GM12873 (cell line): ENCODE data around the gene NHERF1.

Source experiments
- CTCF ChIP-seq: IDR thresholded peaks from 2 replicates; pipeline ENCODE4 v1.5.1; 2012; ENCODE audit warnings: low read depth, mild to moderate bottlenecking, moderate library complexity, low read length, control low read depth; ENCODE audit not compliant: insufficient read depth; ENCODE audit errors: missing control alignments

Gene NHERF1

GRCh38 chr17:74728033-74728701 is 20.3 kb upstream of the NHERF1 start:
- TF ChIP-seq CTCF, result no peak

- TF ChIP-seq CTCF, result no peak
Measured at GRCh38 chr17:74728702-74729075, 19.7 kb upstream of the NHERF1 start.

GRCh38 chr17:74729368-74729767 is 19.1 kb upstream of the NHERF1 start:
- no peak for TF ChIP-seq CTCF

- TF ChIP-seq CTCF, result no peak
Measured at GRCh38 chr17:74729866-74730265, 18.6 kb upstream of the NHERF1 start.

GRCh38 chr17:74730491-74731346 is 17.7 kb upstream of the NHERF1 start:
- no peak for TF ChIP-seq CTCF

GRCh38 chr17:74731347-74731605 is 17.2 kb upstream of the NHERF1 start:
- TF ChIP-seq CTCF, result no peak

GRCh38 chr17:74732042-74732867 is 16.2 kb upstream of the NHERF1 start:
- TF ChIP-seq CTCF, result no peak
